HepG2 (cell line): ENCODE results near the gene CCDC73. TPM values are rescaled to one million over a fixed set of nuclear protein-coding genes. Genes with fewer than 3 reads are reported as not detected.

ENCODE experiments used
- ATAC-seq: fragments of 200-7000 bp; cut with Tn5 transposase; 3 replicates; pipeline ENCODE4 v1.9.1; 2020; ENCODE audit warnings: mild to moderate bottlenecking, moderate library complexity
- BruUV-seq: library from RNA; stranded (reverse); fragments of 400-500 nt; replicated peaks from 2 replicates; lab custom pipeline; 2021; lab: Mats Ljungman, UMichigan
- CTCF ChIA-PET: fragments of 300-600 bp; formaldehyde crosslinking; extraction: SDS; loops from one replicate; lab custom pipeline; 2021; ENCODE audit warnings: low total read pairs, inconsistent platforms, low intra/inter-chr PET ratio; lab: Yijun Ruan, JAX
- POLR2A ChIA-PET: fragments of 350-600 bp; sonication (Branson Sonifier 250); formaldehyde crosslinking; loops from one replicate; lab custom pipeline; 2020; ENCODE audit warnings: antibody characterized with exemption, inconsistent platforms; lab: Yijun Ruan, JAX
- DNase-seq: peaks from one replicate; pipeline ENCODE4 v3.0.0-alpha.2; 2015; ENCODE audit warnings: low spot score
- FAIRE-seq: peaks from 3 replicates; lab custom pipeline; 2011; peaks lifted over from hg19 to GRCh38; lab: Jason Lieb, UNC
- H2AFZ ChIP-seq: one replicate; pipeline ENCODE4 v1.6.1; 2011; ENCODE audit warnings: low read length, inconsistent platforms
- H3K27ac ChIP-seq: fragments of 300-600 bp; 3 replicates; pipeline ENCODE4 v1.8.0; 2011; ENCODE audit warnings: mixed run types, mild to moderate bottlenecking, mixed read lengths, low read length, inconsistent platforms; ENCODE audit not compliant: insufficient read depth; ENCODE audit errors: extremely low read length
- H3K27me3 ChIP-seq, 2 experiments: fragments of 200-600 bp in 1 of 2; 2 replicates in 1 of 2; 3 replicates in 1 of 2; pipeline versions ENCODE4 v1.6.0 to v1.8.0; 2011; ENCODE audit warnings: low read length in 2 of 2, mild to moderate bottlenecking in 2 of 2, moderate library complexity in 2 of 2, inconsistent platforms in 1 of 2; ENCODE audit not compliant: insufficient read depth in 2 of 2, control insufficient read depth in 1 of 2
- H3K36me3 ChIP-seq, 2 experiments: fragments of 200-600 bp in 1 of 2; replicated peaks in 1 of 2; 2 replicates in 1 of 2; 3 replicates in 1 of 2; pipeline versions ENCODE4 v1.5.1 to v1.8.0; 2011; ENCODE audit warnings: low read length in 2 of 2, inconsistent platforms in 1 of 2; ENCODE audit not compliant: insufficient read depth in 2 of 2, control insufficient read depth in 1 of 2
- H3K4me1 ChIP-seq: 2 replicates; pipeline ENCODE4 v1.5.1; 2012; ENCODE audit warnings: low read length, inconsistent platforms; ENCODE audit not compliant: insufficient read depth
- H3K4me2 ChIP-seq: 2 replicates; pipeline ENCODE4 v1.6.0; 2011; ENCODE audit warnings: low read depth, low read length, inconsistent platforms
- H3K4me3 ChIP-seq, 3 experiments: fragments of 200-600 bp in 1 of 3; sonication (generic), shearing (Covaris generic) in 1 of 3; replicated peaks in 1 of 3; 2 replicates each; pipeline ENCODE4 v1.5.1; 2011 to 2016; ENCODE audit warnings: low read length in 3 of 3, inconsistent platforms in 2 of 3, low read depth in 2 of 3, mild to moderate bottlenecking in 2 of 3, control low read depth in 1 of 3, mixed read lengths in 1 of 3; ENCODE audit not compliant: insufficient read depth in 1 of 3
- H3K79me2 ChIP-seq: one replicate; pipeline ENCODE4 v1.6.1; 2011; ENCODE audit warnings: low read length, inconsistent platforms; ENCODE audit not compliant: insufficient read depth
- H3K9ac ChIP-seq: 2 replicates; pipeline ENCODE4 v1.6.0; 2011; ENCODE audit warnings: mild to moderate bottlenecking, low read depth, low read length, inconsistent platforms; ENCODE audit not compliant: insufficient read depth
- H3K9me3 ChIP-seq: 2 replicates; pipeline ENCODE4 v1.5.1; 2012; ENCODE audit warnings: mild to moderate bottlenecking, low read length
- H4K20me1 ChIP-seq: 2 replicates; pipeline ENCODE4 v1.6.0; 2011; ENCODE audit warnings: inconsistent platforms, mild to moderate bottlenecking, low read length, moderate library complexity; ENCODE audit not compliant: insufficient read depth
- ADNP ChIP-seq: sonication (generic); formaldehyde crosslinking; IDR thresholded peaks from 2 replicates; pipeline ENCODE4 v1.4.0; 2020; ENCODE audit warnings: missing genetic modification reagents
- CAMTA2 ChIP-seq: sonication (generic); formaldehyde crosslinking; IDR thresholded peaks from 2 replicates; pipeline ENCODE4 v1.4.0; 2020; ENCODE audit warnings: mild to moderate bottlenecking, missing genetic modification reagents, borderline replicate concordance
- DNMT1 ChIP-seq: sonication (generic); formaldehyde crosslinking; IDR thresholded peaks from 2 replicates; pipeline ENCODE4 v1.5.1; 2020; ENCODE audit warnings: mild to moderate bottlenecking, missing genetic modification reagents
- EEA1 ChIP-seq: sonication (generic); formaldehyde crosslinking; IDR thresholded peaks from 2 replicates; pipeline ENCODE4 v1.5.1; 2020; ENCODE audit warnings: mild to moderate bottlenecking, missing genetic modification reagents, borderline replicate concordance
- JARID2 ChIP-seq: sonication (generic); formaldehyde crosslinking; IDR thresholded peaks from 2 replicates; pipeline ENCODE4 v1.8.1; 2023; ENCODE audit warnings: missing genetic modification reagents, inconsistent platforms; ENCODE audit not compliant: insufficient replicate concordance
- MZF1 ChIP-seq: sonication (generic); formaldehyde crosslinking; IDR thresholded peaks from 2 replicates; pipeline ENCODE4 v1.8.1; 2023; ENCODE audit warnings: mild to moderate bottlenecking, missing genetic modification reagents, borderline replicate concordance
- SNRNP70 ChIP-seq: fragments of 200-400 bp; formaldehyde crosslinking; IDR thresholded peaks from 2 replicates; pipeline ENCODE4 v1.6.1; 2017; ENCODE audit warnings: mild to moderate bottlenecking, low read depth, low read length, moderate library complexity
- ZBTB38 ChIP-seq: sonication (generic); formaldehyde crosslinking; IDR thresholded peaks from 2 replicates; pipeline ENCODE4 v1.5.1; 2020; ENCODE audit warnings: mild to moderate bottlenecking, missing genetic modification reagents
- ZNF670 ChIP-seq: sonication (generic); formaldehyde crosslinking; IDR thresholded peaks from 2 replicates; pipeline ENCODE4 v1.8.0; 2022; ENCODE audit warnings: mild to moderate bottlenecking, missing genetic modification reagents, borderline replicate concordance
- ZNF740 ChIP-seq: sonication (generic); formaldehyde crosslinking; IDR thresholded peaks from 2 replicates; pipeline ENCODE4 v1.4.0; 2020; ENCODE audit warnings: missing genetic modification reagents
- WGBS: methylation state at CpG from one replicate; pipeline ENCODE4 v1.1.6; 2017; ENCODE audit warnings: low lambda C conversion rate; 5-methylcytosine and 5-hydroxymethylcytosine counted together
- in situ Hi-C: cut with HindIII; loops from 2 replicates; pipeline ENCODE4 v1.10.0; 2017; ENCODE audit warnings: low pct_unique_long_range_greater_than_20kb; ENCODE audit not compliant: extremely low pct_ligation_motif_present
- intact Hi-C: fragments of 100-400 bp; cut with micrococcal nuclease; formaldehyde crosslinking; loops from one replicate; pipeline ENCODE4 v1.10.0; 2022; ENCODE audit not compliant: unreplicated experiment
- polyA plus RNA-seq, 8 experiments: library from polyadenylated mRNA; depleted of rRNA in 3 of 8; stranded (reverse) in 7 of 8; unstranded in 1 of 8; fragments of >200 nt; fragmentation: Illumina TruSeq in 4 of 8; extraction: Trizol in 4 of 8; gene quantifications; 2 replicates each; pipeline versions ENCODE4 v1.2.1 to v1.2.3, GENCODE V29; 2011 to 2016; ENCODE audit warnings: low read depth in 4 of 8, missing spikeins in 1 of 8, mixed read lengths in 1 of 8; ENCODE audit not compliant: insufficient read depth in 1 of 8
- total RNA-seq, 5 experiments: library from RNA; depleted of rRNA; stranded (reverse); fragments of >200 nt; fragmentation: Illumina TruSeq; extraction: Trizol; gene quantifications; 2 replicates each; pipeline ENCODE4 v1.2.3, GENCODE V29; 2016; ENCODE audit warnings: low read depth in 1 of 5
- TF ChIP-seq, protein P1 (sequence below): sonication (generic); formaldehyde crosslinking; IDR thresholded peaks from 2 replicates; pipeline ENCODE4 v1.5.0; 2020; ENCODE audit warnings: mild to moderate bottlenecking, missing genetic modification reagents

CCDC73 gene
- total and polyA plus RNA-seq, 2 of the 13 experiments (the other 11 are each of a cell fraction or from before 2014, with no cell fraction given): 0.01 to 0.11 TPM

DNA sequence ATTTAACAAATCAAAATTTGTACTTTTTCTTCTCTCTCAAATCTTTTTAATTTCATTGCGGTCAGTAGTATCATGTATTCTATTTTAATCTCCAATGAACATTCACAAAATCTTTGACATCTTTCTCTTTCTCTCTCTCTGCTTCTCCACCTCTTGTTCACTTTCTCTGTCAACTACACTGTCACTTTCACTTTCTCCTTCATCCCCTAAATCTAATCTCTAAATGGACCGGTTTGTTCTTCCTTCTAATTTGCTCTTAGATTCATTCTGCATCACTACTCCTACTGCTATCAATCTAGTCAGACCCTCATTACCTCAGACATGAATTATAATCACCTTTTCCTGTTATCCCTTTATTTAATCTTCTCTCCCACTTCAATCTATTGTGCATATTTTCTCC is 18.6 kb downstream of the CCDC73 start:
- Histone ChIP-seq H3K9me3 (no peaks in the 10 kb centered on the region), H3K79me2 (no peaks in the 10 kb centered on the region), H3K9ac (no peak overlapping the region), H3K4me2 (no peak overlapping the region), H3K36me3 (no peaks in the 10 kb centered on the region), H3K27me3 (no peaks in the 10 kb centered on the region), H4K20me1 (no peaks in the 10 kb centered on the region), H3K27ac (no peak overlapping the region), H3K4me1 (no peaks in the 10 kb centered on the region), H3K4me3 (no peak overlapping the region), H2AFZ (no peak overlapping the region)
- in situ Hi-C loops (no loop called here), intact Hi-C loops (no loop called here)
- WGBS: 23% methylated on average over 2 of the region's 2 CpGs
- ChIA-PET POLR2A (no interaction called here), CTCF (no interaction called here)
- ATAC-seq: no peak
- FAIRE-seq: no peak
- DNase-seq: no peak
- BruUV-seq: no TSS peak
- no peak for TF ChIP-seq CAMTA2 (CRISPR knock-in tag)
- TF ChIP-seq ZBTB38: no peak
- no peak for TF ChIP-seq DNMT1 (CRISPR knock-in tag)
- TF ChIP-seq MZF1: no peak
- no peak for TF ChIP-seq ADNP
- no peak for TF ChIP-seq JARID2
- TF ChIP-seq EEA1 (CRISPR knock-in tag): no peak
- TF ChIP-seq SNRNP70: no peak
- TF ChIP-seq ZNF740: no peak
- TF ChIP-seq ZNF670 (CRISPR knock-in tag): no peak
- TF ChIP-seq, protein P1, sequence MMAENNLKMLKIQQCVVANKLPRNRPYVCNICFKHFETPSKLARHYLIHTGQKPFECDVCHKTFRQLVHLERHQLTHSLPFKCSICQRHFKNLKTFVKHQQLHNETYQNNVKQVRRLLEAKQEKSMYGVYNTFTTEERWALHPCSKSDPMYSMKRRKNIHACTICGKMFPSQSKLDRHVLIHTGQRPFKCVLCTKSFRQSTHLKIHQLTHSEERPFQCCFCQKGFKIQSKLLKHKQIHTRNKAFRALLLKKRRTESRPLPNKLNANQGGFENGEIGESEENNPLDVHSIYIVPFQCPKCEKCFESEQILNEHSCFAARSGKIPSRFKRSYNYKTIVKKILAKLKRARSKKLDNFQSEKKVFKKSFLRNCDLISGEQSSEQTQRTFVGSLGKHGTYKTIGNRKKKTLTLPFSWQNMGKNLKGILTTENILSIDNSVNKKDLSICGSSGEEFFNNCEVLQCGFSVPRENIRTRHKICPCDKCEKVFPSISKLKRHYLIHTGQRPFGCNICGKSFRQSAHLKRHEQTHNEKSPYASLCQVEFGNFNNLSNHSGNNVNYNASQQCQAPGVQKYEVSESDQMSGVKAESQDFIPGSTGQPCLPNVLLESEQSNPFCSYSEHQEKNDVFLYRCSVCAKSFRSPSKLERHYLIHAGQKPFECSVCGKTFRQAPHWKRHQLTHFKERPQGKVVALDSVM (CRISPR knock-in tag): no peak
